Measurements from ENCODE around the gene RGPD6.
"Not testable (repeated sequence)": the region's sequence is repeated elsewhere in the genome, so short reads cannot be mapped to it uniquely, and the experiment has no call there.

RGPD6 gene

GRCh38 chr2:110576763-110577416, at the start of gene RGPD6:
RGPD6 (minus strand) TSS chr2:110577222; CDS start chr2:110577024, 198 bp downstream.
- peak; percentile 1 for DNase-seq

- not testable (repeated sequence) for DNase-seq
These were observed 42.4 kb upstream of the RGPD6 start for GRCh38 chr2:110619326-110619939.

GRCh38 chr2:110613927-110614326, 36.9 kb upstream of the RGPD6 start:
- DNase-seq = not testable (repeated sequence)

- DNase-seq = peak; percentile 35
These were observed 33.7 kb upstream of the RGPD6 start for GRCh38 chr2:110610613-110611250.

- DNase-seq = not testable (repeated sequence)
These were observed 33.0 kb upstream of the RGPD6 start for GRCh38 chr2:110609843-110610612.

- not testable (repeated sequence) for DNase-seq
These were observed 31.9 kb upstream of the RGPD6 start for GRCh38 chr2:110608788-110609502.

GRCh38 chr2:110605057-110605456, 28.0 kb upstream of the RGPD6 start:
- not testable (repeated sequence) for DNase-seq

- DNase-seq = not testable (repeated sequence)
These were observed 27.0 kb upstream of the RGPD6 start for GRCh38 chr2:110603917-110604591.

- not testable (repeated sequence) for DNase-seq
These were observed 25.1 kb upstream of the RGPD6 start for GRCh38 chr2:110602139-110602538.

GRCh38 chr2:110591973-110592372, 15.0 kb upstream of the RGPD6 start:
- not testable (repeated sequence) for DNase-seq

- not testable (repeated sequence) for DNase-seq
These were observed 12.8 kb upstream of the RGPD6 start for GRCh38 chr2:110589677-110590330.

GRCh38 chr2:110588520-110588919, 11.5 kb upstream of the RGPD6 start:
- DNase-seq = not testable (repeated sequence)

GRCh38 chr2:110579216-110579965, 2.4 kb upstream of the RGPD6 start:
- DNase-seq = not testable (repeated sequence)

- DNase-seq = not testable (repeated sequence)
These were observed 1.4 kb upstream of the RGPD6 start for GRCh38 chr2:110578429-110578828.

- DNase-seq = not testable (repeated sequence)
These were observed 77.2 kb downstream of the RGPD6 start for GRCh38 chr2:110499755-110500377.

- not testable (repeated sequence) for DNase-seq
These were observed 81.0 kb downstream of the RGPD6 start for GRCh38 chr2:110496027-110496426.

GRCh38 chr2:110494488-110494887, 82.5 kb downstream of the RGPD6 start:
- DNase-seq = not testable (repeated sequence)

GRCh38 chr2:110488991-110489390, 88.0 kb downstream of the RGPD6 start:
- not testable (repeated sequence) for DNase-seq

- DNase-seq = not testable (repeated sequence)
These were observed 94.3 kb downstream of the RGPD6 start for GRCh38 chr2:110482697-110483096.

- DNase-seq = not testable (repeated sequence)
These were observed 95.8 kb downstream of the RGPD6 start for GRCh38 chr2:110481200-110481599.

All from activated naive CD4-positive, alpha-beta T cell treated with Interleukin-2 at 50 U/mL for 16 hours (primary cell).